SK-N-SH (cell line): Measurements from ENCODE around the gene OR5C1. TPM values are rescaled to one million over a fixed set of nuclear protein-coding genes. Genes with fewer than 3 reads are reported as not detected.

ENCODE experiments used
- CTCF ChIA-PET: fragments of 300-600, 350-600 bp; formaldehyde crosslinking; extraction: SDS; loops from one replicate; lab custom pipeline; 2021; lab: Yijun Ruan, JAX
- POLR2A ChIA-PET: fragments of 350-600 bp; sonication (Branson Sonifier 250); formaldehyde crosslinking; extraction: SDS; loops from one replicate; lab custom pipeline; 2020; ENCODE audit warnings: antibody characterized with exemption, inconsistent platforms; lab: Yijun Ruan, JAX
- DNase-seq: peaks from one replicate; pipeline ENCODE4 v3.0.0; 2012
- H2AFZ ChIP-seq: fragments of 200-600 bp; sonication (generic); 2 replicates; pipeline ENCODE4 v1.8.1; 2016; ENCODE audit warnings: antibody characterized with exemption, mild to moderate bottlenecking, low read depth
- H3F3A ChIP-seq: fragments of 200-600 bp; sonication (generic); replicated peaks from 2 replicates; pipeline ENCODE3; 2016; ENCODE audit warnings: antibody characterized with exemption, mild to moderate bottlenecking; ENCODE audit not compliant: insufficient read depth
- H3K27ac ChIP-seq, 2 experiments: fragments of 200-500 bp in 1 of 2; fragments of 200-600 bp in 1 of 2; sonication (Bioruptor generic) in 1 of 2; sonication (generic), shearing (Covaris generic) in 1 of 2; 2 replicates each; pipeline versions ENCODE4 v1.5.1 to v1.6.1; 2014 to 2016; ENCODE audit warnings: low read depth in 2 of 2, inconsistent platforms in 1 of 2, low read length in 1 of 2, mild to moderate bottlenecking in 1 of 2, mixed read lengths in 1 of 2
- H3K27me3 ChIP-seq: fragments of 200-600 bp; sonication (generic), shearing (Covaris generic); 2 replicates; pipeline ENCODE4 v1.6.1; 2016; ENCODE audit warnings: mixed run types; ENCODE audit not compliant: insufficient read depth
- H3K36me3 ChIP-seq, 2 experiments: fragments of 200-500 bp in 1 of 2; fragments of 200-600 bp in 1 of 2; sonication (Bioruptor generic) in 1 of 2; sonication (generic) in 1 of 2; replicated peaks in 1 of 2; 2 replicates each; pipeline versions ENCODE3 to v1.5.1; 2014 to 2016; ENCODE audit warnings: low read length in 1 of 2, mild to moderate bottlenecking in 1 of 2; ENCODE audit not compliant: insufficient read depth in 2 of 2, control insufficient read depth in 1 of 2
- H3K4me1 ChIP-seq, 2 experiments: fragments of 200-500 bp in 1 of 2; fragments of 200-600 bp in 1 of 2; sonication (Bioruptor generic) in 1 of 2; sonication (generic), shearing (Covaris generic) in 1 of 2; 2 replicates each; pipeline versions ENCODE4 v1.5.1 to v1.6.1; 2014 to 2016; ENCODE audit warnings: low read depth in 1 of 2, low read length in 1 of 2, mixed run types in 1 of 2; ENCODE audit not compliant: insufficient read depth in 2 of 2, control insufficient read depth in 1 of 2
- H3K4me2 ChIP-seq: fragments of 200-600 bp; sonication (generic), shearing (Covaris generic); 2 replicates; pipeline ENCODE4 v1.6.1; 2017; ENCODE audit warnings: mixed run types
- H3K4me3 ChIP-seq, 2 experiments: fragments of 200-500 bp in 1 of 2; fragments of 200-600 bp in 1 of 2; sonication (Bioruptor generic) in 1 of 2; sonication (generic), shearing (Covaris generic) in 1 of 2; 2 replicates each; pipeline versions ENCODE4 v1.5.1 to v1.8.1; 2014 to 2016; ENCODE audit warnings: low read depth in 2 of 2, inconsistent platforms in 1 of 2, low read length in 1 of 2, mild to moderate bottlenecking in 1 of 2, mixed read lengths in 1 of 2, moderate library complexity in 1 of 2
- H3K79me2 ChIP-seq: fragments of 200-600 bp; sonication (generic); 2 replicates; pipeline ENCODE4 v1.8.1; 2017; ENCODE audit warnings: mild to moderate bottlenecking; ENCODE audit not compliant: insufficient read depth
- H3K9ac ChIP-seq: fragments of 200-600 bp; sonication (generic); 2 replicates; pipeline ENCODE4 v1.6.1; 2017; ENCODE audit warnings: mixed run types
- H3K9me2 ChIP-seq: fragments of 200-600 bp; sonication (generic); 2 replicates; pipeline ENCODE4 v1.6.1; 2017; ENCODE audit warnings: mixed run types
- H3K9me3 ChIP-seq: fragments of 200-600 bp; sonication (generic); 2 replicates; pipeline ENCODE4 v1.6.1; 2017; ENCODE audit warnings: mixed run types, mild to moderate bottlenecking, moderate library complexity
- H4K20me1 ChIP-seq: fragments of 200-600 bp; sonication (generic); 2 replicates; pipeline ENCODE4 v1.6.1; 2017; ENCODE audit warnings: mild to moderate bottlenecking, mixed run types; ENCODE audit not compliant: insufficient read depth
- FOXJ3 ChIP-seq: sonication (generic); formaldehyde crosslinking; IDR thresholded peaks from 2 replicates; pipeline ENCODE4 v1.5.1; 2020; ENCODE audit warnings: mild to moderate bottlenecking, missing genetic modification reagents
- JUND ChIP-seq: IDR thresholded peaks from 2 replicates; pipeline ENCODE4 v1.4.0; 2012
- MXI1 ChIP-seq: IDR thresholded peaks from 2 replicates; pipeline ENCODE4 v1.6.1; 2012; ENCODE audit warnings: mild to moderate bottlenecking, low read depth, low read length, improper control_type of control experiment
- PBX3 ChIP-seq: IDR thresholded peaks from 2 replicates; pipeline ENCODE4; 2012
- RCOR1 ChIP-seq: fragments of 150-350 bp; IDR thresholded peaks from 2 replicates; pipeline ENCODE4 v1.6.1; 2017; ENCODE audit warnings: antibody characterized with exemption, low read length
- REST ChIP-seq: IDR thresholded peaks from 2 replicates; pipeline ENCODE4 v1.6.1; 2012; ENCODE audit warnings: mild to moderate bottlenecking, low read depth, low read length, moderate library complexity
- SIN3A ChIP-seq: IDR thresholded peaks from 2 replicates; pipeline ENCODE4 v1.6.1; 2012; ENCODE audit warnings: low read depth, mild to moderate bottlenecking, low read length, moderate library complexity, borderline replicate concordance
- TAF1 ChIP-seq: IDR thresholded peaks from 2 replicates; pipeline ENCODE4 v1.6.1; 2012; ENCODE audit warnings: low read depth, mild to moderate bottlenecking, low read length, moderate library complexity, borderline replicate concordance
- TCF12 ChIP-seq: IDR thresholded peaks from 2 replicates; pipeline ENCODE4 v1.4.0; 2012
- USF1 ChIP-seq: IDR thresholded peaks from 2 replicates; pipeline ENCODE4 v1.4.0; 2012; ENCODE audit warnings: low read depth, borderline replicate concordance
- YY1 ChIP-seq: IDR thresholded peaks from 2 replicates; pipeline ENCODE4 v1.4.0; 2012; ENCODE audit warnings: low read depth, mild to moderate bottlenecking
- WGBS: methylation state at CpG from one replicate; pipeline ENCODE4 v1.1.6; 2017; ENCODE audit warnings: low lambda C conversion rate; 5-methylcytosine and 5-hydroxymethylcytosine counted together
- polyA plus RNA-seq, 3 experiments: library from polyadenylated mRNA; depleted of rRNA; stranded (reverse); fragments of >200 nt; gene quantifications; 2 replicates each; pipeline ENCODE4 v1.2.3, GENCODE V29; 2012

OR5C1 gene
- polyA plus RNA-seq, 1 of the 3 experiments (the other 2 are of a cell fraction), result not detected

- CTCF ChIA-PET, result no interaction called here
- Histone ChIP-seq H4K20me1 (no peaks in the 10 kb centered on the region), H3K9ac (no peak overlapping the region), H3K27me3 (no peaks in the 10 kb centered on the region), H3K79me2 (no peaks in the 10 kb centered on the region), H3F3A (no peaks in the 10 kb centered on the region), H3K9me3 (no peaks in the 10 kb centered on the region; the same call in 1 of the 2 replicates), H3K4me3 (no peak overlapping the region), H3K36me3 (no peaks in the 10 kb centered on the region), H3K4me1 (no peaks in the 10 kb centered on the region), H3K9me2 (no peaks in the 10 kb centered on the region), H3K27ac (no peak overlapping the region), H2AFZ (no peak overlapping the region), H3K4me2 (no peak overlapping the region)
- WGBS, result 8% methylated on average over 2 of the region's 4 CpGs
- POLR2A ChIA-PET, result no interaction called here
- TF ChIP-seq USF1, result no peak
- DNase-seq, result no peak
Measured at GRCh38 chr9:122767817-122768216, 20.9 kb upstream of the OR5C1 start.

GRCh38 chr9:122777052-122777451 is 11.7 kb upstream of the OR5C1 start:
- TF ChIP-seq SIN3A, result no peak
- no peak for TF ChIP-seq JUND
- TF ChIP-seq REST, result no peak
- TF ChIP-seq YY1, result no peak
- no peak for TF ChIP-seq PBX3
- TF ChIP-seq FOXJ3 (CRISPR knock-in tag), result no peak
- TF ChIP-seq MXI1, result no peak
- TF ChIP-seq TCF12, result no peak
- TF ChIP-seq TAF1, result no peak
- no peak for TF ChIP-seq RCOR1
- no peak for DNase-seq
- H3K9ac ChIP-seq, result no peak overlapping the region
- no peaks in the 10 kb centered on the region for H3K9me2 ChIP-seq
- POLR2A ChIA-PET, result no interaction called here
- no peak overlapping the region for H3K4me2 ChIP-seq
- 49% methylated on average over 8 of the region's 8 CpGs for WGBS
- H3K4me3 ChIP-seq, result no peak overlapping the region
- no peaks in the 10 kb centered on the region for H3K27me3 ChIP-seq
- H3F3A ChIP-seq, result no peaks in the 10 kb centered on the region
- no peaks in the 10 kb centered on the region for H3K79me2 ChIP-seq
- CTCF ChIA-PET, result interaction anchor here (1.4 to 1.7 kb wide), 2 partner anchors 34 to 278 kb away, joined by 4 to 5 read pairs; no protein-coding TSS in a partner anchor
- H2AFZ ChIP-seq, result no peak overlapping the region
- H3K4me1 ChIP-seq, result no peaks in the 10 kb centered on the region
- H3K36me3 ChIP-seq, result no peaks in the 10 kb centered on the region
- H3K27ac ChIP-seq, result no peak overlapping the region
- no peaks in the 10 kb centered on the region for H4K20me1 ChIP-seq
- no peaks in the 10 kb centered on the region for H3K9me3 ChIP-seq
